Muscle of back (tissue), 13 donors: Measurements from ENCODE around the gene USP34. TPM values are rescaled to one million over a fixed set of nuclear protein-coding genes. Genes with fewer than 3 reads are reported as not detected.
"Not testable (repeated sequence)": the region's sequence is repeated elsewhere in the genome, so short reads cannot be mapped to it uniquely, and the experiment has no call there.

Experiments used
- DNase-seq, 3 donors: peaks; one replicate each; pipeline versions ENCODE4 v3.0.0 to v3.0.0-alpha.2; 2013
- long read RNA-seq, 9 donors: transcript quantifications; one replicate each; lab custom pipeline, GENCODE V29; 2026
- polyA plus RNA-seq, 10 donors: library from polyadenylated mRNA; unstranded; fragments of 120-200 nt; gene quantifications; one replicate each; pipeline ENCODE4 v1.2.1, GENCODE V29; 2013; ENCODE audit not compliant: insufficient read length in 10 of 10

Gene USP34, protein sequence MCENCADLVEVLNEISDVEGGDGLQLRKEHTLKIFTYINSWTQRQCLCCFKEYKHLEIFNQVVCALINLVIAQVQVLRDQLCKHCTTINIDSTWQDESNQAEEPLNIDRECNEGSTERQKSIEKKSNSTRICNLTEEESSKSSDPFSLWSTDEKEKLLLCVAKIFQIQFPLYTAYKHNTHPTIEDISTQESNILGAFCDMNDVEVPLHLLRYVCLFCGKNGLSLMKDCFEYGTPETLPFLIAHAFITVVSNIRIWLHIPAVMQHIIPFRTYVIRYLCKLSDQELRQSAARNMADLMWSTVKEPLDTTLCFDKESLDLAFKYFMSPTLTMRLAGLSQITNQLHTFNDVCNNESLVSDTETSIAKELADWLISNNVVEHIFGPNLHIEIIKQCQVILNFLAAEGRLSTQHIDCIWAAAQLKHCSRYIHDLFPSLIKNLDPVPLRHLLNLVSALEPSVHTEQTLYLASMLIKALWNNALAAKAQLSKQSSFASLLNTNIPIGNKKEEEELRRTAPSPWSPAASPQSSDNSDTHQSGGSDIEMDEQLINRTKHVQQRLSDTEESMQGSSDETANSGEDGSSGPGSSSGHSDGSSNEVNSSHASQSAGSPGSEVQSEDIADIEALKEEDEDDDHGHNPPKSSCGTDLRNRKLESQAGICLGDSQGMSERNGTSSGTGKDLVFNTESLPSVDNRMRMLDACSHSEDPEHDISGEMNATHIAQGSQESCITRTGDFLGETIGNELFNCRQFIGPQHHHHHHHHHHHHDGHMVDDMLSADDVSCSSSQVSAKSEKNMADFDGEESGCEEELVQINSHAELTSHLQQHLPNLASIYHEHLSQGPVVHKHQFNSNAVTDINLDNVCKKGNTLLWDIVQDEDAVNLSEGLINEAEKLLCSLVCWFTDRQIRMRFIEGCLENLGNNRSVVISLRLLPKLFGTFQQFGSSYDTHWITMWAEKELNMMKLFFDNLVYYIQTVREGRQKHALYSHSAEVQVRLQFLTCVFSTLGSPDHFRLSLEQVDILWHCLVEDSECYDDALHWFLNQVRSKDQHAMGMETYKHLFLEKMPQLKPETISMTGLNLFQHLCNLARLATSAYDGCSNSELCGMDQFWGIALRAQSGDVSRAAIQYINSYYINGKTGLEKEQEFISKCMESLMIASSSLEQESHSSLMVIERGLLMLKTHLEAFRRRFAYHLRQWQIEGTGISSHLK (N-terminal part only)
- polyA plus RNA-seq = 100 to 1,000 TPM in 3 of 10 donors, 10 to 100 TPM in 7; 63.1 to 109 (median 84.1) TPM
- long read RNA-seq, donor 1, partial matches to known transcripts = 5 of 5 reads
- long read RNA-seq, donor 1, other reads (novel, unspliced or antisense) = 0 of 5 reads
- long read RNA-seq, donor 2 = 0 reads
- long read RNA-seq, donor 3 = 0 reads
- long read RNA-seq, donor 4 = 0 reads
- long read RNA-seq, donor 5, partial matches to known transcripts = 9 of 9 reads
- long read RNA-seq, donor 5, other reads (novel, unspliced or antisense) = 0 of 9 reads
- long read RNA-seq, donor 6 = 0 reads
- long read RNA-seq, donor 7, partial matches to known transcripts = 7 of 8 reads
- long read RNA-seq, donor 7, other reads (novel, unspliced or antisense) = 0 of 8 reads
- long read RNA-seq, donor 8 = 0 reads
- long read RNA-seq, donor 9 = 0 reads

DNA sequence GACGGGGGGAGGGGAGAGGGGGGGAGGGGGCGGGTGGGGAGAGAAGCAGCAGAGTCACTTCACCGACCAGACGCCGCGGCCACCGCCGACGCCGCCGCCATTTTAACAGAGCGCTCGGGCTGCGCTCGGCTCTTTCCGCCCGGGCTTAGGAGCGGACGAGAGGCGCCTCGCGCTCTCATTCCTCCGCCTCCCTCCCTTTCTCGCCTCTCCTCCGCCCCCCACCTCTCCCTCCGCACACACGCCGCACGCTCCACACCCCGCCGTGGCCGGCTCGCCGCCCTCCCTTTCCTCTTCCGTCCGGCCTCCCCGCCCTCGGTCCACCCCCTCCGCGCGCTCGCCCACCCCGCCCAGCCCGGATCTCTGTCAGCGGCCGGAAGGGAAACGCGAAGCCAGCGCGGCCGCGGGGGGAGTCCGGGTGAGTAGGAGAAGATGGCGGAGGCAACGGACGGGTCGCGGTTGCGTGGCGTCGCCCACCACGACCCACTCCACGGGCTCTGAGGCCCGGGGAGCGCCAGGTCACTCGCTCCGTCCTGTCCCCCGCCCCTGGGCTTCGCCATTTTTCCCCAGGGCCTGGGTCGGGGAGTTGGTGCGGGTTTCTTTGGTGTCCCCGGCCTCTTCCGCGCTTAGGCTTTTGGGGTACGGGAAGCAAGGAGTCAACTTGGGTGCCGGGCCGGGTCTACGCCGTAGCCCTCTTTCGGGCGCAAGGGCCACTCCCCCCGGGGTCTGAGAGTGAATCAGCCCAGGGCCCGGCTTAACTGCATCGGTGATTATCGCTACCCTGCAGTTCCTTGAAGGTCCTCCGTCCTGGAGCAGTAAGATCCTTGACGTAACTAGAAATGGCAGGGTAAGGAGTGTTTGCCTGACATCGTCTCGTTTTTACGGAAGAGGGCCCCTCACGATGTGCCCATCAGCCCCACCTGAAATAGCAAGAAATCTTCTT is at the start of gene USP34:
Gene USP34, minus strand, starts transcription at position 123 of the 940 bp plus-strand sequence. CDS start 395 bp downstream, outside the sequence.
- peak; percentile 96 to 99 (median 97) for DNase-seq

DNA sequence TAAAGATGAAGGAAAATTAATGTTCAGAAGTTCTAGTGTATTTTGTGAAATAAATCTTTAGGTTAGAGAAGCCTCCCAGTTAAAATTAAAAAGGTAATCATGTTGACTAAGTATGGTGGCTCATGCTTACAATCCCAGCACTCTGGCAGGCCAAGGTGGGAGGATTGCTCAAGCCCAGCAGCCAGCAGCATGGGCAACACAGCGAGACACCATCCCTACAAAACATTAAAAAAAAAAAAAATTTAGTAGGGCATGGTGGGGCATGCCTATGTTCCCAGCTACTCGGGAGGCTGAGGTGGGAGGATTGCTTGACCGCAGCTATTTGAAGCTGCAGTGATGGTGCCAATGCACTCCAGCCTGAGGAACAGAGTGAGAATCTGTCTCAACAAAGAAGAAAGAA is 49.4 kb upstream of the USP34 start:
- no peak for DNase-seq

DNA sequence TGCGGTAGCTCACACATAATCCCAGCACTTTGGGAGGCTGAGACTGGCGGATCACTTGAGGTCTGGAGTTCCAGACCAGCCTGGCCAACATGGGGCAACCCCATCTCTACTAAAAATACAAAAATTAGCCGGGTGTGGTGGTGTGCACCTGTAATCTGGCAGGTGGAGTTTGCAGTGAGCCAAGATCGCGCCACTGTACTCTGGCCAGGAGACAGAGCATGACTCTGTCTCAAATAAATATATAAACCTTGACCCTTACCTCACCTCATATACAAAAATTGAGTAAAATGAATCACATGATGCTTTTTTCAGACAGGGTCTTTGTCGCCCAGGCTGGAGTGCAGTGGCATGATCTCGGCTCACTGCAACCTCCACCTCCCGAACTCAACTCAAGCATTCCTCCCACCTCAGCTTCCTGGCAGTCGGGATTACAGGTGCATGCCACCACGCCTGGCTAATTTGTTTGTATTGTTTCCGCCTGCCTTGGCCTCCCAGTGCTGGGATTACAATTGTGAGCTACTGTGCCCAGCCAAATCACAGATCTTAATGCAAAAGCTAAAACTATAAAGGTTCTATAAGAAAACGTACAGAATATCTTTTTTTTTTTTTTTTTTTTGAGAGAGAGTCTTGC is 42.0 kb upstream of the USP34 start:
- no peak for DNase-seq

DNA sequence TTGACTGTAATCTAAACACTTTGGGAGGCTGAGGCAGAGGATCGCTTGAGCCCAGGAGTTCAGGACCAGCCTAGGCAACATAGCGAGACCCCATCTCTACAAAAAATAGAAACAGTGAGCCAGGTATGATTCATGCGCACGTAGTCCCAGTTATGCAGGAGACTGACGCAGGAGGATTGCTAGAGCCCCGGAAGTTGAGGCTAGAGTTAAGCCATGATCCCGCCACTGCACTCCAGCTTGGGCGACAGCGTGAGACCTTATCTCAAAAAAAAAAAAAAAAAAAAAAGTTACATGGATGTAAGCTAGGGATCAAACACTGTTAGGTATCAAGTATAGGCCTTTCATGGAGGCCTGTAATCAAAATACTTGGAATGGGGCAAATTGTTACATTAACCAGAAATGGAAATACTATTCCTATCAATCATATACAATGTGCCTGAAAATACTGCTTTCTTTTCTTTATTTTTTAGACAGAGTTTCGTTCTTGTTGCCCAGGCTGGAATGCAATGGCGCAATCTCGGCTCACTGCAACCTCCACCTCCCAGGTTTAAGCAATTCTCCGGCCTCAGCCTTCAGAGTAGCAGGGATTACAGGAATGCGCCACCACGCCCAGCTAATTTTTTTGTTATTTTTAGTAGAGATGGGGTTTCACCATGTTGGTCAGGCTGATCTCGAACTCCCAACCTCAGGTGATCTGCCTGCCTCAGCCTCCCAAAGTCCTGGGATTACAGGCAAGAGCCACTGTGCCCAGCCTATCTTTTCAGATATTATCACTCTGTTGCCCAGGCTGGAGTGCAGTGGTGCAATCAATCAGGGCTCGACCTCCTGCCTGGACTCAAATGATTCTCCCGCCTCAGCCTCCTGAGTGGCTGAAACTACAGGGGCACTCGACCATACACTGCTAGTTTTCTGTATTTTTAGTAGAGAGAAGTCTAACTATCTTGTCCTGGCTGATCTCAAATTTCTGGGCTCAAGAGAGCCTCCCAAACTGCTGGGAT is 40.1 kb upstream of the USP34 start:
- DNase-seq = no peak

DNA sequence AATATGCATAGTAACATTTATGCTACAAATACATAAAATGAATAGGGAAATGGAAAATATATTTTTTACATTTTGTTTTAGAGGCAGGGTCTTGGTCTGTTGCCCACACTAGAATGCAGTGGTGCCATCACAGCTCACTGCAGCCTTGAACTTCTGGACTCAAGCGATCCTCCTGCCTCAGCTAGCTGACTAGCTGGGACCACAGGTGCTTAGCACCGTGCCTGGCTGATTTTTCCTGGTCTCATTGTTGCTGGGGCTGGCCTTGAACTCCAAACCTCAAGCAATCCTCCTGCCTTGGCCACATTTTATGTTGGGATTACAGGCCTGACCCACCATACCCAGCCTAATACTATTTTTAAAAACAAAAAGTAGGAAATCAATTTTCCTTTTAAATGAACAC is 34.1 kb upstream of the USP34 start:
- DNase-seq = no peak

DNA sequence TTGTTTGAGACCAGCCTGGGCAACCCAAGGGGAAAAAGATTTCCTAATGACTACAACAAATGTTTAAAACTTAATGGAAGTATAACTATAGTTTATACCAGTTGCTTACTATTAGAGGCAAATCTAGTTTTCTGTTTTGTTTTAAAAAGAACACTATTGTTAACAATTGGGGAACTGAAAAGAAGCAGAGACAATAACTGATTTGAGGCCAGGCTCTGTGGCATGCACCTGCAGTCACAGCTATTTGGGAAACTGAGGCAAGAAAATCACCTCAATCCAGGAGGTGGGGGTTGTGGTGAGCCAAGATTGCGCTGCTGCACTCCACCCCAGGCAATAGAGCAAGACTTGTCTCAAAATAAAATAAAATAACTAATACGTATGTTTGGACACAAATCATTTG is 28.2 kb upstream of the USP34 start:
- DNase-seq = no peak

DNA sequence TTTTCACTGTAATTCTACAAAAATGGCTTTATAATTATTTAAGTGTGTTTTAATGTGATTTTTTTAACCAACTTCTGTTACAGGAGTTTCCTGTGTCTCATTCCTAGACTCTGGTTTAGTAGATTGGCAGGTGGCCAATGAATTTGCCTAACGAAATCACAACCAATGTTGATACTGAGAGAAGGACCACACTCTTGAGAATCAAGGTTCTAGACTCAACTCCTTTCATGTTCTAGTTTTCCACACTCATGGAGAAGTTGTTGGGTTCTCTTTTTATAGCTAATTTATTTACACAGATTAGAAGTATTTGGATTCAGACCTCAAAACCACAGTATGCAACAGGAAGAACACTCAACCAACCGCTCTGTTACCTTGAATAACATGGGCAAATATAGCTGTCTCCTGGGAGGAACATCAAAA is 22.6 kb upstream of the USP34 start:
- no peak for DNase-seq

DNA sequence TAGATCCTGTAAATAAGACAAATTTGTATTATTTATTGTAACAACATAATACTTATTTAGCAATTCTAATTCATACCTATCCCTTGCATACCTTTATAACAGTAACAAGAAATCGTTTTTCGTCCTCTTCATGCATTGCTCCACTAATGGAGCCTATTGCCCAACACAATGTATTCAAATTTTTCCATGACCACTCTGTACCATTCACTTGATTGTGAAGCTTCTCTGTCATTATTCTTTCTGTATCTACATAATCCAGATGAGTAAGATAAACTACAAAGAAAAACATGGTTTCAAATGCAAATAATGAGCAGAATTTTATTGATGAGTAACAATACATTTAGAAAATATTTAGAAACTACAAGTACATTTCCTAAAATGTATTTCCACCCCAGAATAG is 21.6 kb upstream of the USP34 start:
- no peak for DNase-seq

DNA sequence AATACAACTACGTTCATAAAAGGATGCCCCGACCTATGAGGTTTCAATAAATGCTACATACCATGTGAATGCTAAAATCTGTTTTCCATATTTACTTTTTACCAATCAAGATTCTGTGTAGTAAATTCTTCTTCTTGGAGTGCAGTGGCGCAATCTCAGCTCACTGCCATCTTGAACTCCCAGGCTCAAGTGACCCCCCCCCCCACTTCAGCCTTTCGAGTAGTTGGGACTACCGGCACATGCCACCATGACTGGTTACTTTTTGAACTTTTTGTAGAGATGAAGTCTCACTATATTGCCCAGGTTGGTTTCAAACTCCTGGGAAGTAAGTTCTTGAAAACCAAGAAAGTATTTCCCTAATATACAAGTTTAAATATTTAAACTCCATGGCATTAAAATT is 14.4 kb upstream of the USP34 start:
- no peak for DNase-seq

DNA sequence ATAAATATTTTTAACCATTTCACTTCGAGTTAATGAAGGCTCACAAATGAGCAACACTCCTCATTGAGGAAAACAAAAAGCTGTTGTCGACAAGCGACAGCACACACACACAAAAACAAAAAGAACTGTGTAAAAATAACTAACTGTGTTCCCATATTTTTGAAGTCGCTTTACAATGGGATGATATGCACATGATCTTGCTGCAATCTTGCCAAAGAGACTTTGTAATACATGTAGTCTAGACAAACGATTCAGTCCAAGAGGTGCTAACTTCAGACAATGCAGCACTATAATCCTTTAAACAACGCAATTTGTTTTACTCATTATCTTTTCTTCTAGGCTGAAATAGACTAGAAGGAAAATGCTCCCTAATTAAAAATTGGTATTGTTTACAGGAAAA is 7.2 kb upstream of the USP34 start:
- no peak for DNase-seq

DNA sequence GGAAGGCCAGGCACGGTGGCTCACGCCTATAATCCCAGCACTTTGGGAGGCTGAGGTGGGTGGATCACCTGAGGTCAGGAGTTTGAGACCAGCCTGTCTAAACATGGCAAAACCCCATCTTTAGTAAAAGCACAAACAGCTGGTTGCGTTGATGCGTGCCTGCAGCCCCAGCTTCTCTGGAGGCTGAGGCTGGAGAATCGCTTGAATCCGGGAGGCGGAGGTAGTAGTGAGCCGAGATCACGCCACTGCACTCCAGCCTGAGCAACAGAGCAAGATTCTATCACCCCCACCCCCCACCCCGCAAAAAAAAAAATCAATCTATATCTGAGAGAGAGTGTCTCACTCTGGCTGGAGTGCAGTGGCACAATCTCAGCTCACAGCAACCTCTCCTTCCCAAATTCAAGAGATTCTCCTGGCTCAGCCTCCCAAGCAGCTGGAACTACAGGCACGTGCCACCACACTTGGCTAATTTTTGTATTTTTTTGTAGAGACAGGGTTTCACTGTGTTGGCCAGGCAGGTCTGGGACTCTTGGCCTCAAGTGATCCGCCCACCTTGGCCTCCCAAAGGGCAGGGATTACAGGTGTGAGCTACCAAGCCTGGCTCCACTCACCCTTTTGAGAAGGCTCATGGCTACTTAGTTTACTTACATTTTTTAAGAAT is 6.2 kb upstream of the USP34 start:
- DNase-seq = not testable (repeated sequence)

DNA sequence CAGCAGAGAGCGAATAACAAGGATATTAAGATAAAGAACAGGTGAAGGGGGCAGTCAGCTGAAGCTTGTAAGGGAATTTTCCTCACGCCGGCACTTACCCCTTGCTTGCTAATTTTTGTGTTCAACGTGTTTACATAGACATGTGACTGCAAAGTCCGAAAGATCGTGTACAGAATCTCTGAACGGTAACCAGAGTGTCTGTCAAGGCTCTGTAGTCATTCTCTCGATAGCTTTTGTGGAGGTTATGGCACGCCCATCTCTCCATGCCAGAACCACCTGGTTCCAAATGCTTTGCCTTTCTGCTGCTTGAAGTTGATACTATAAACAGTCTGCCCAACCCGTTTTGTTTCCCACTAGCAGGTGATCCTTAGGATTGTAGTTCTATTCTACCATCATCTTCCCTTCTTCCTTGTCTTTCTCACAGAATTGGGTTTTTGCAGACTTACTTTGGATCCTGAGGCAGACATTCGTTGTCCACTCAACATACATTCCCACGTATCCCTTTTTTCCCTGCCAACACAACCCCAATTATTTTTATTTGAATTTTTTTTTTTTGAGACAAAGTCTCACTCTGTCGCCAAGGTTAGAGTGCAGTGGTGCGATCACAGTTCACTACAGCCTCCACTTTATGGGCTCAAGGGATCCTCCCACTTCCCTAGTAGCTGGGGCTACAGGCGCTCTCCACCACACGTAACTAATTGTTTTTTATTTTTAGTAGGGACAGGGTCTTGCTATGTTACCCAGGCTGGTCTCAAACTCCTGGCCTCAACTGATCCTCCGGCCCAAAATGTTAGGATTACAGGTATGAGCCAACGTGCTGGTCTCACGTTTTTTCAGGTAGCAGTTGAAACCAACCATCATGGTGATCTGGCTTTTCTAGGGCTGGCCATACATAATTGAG is 1.3 kb upstream of the USP34 start:
- DNase-seq = peak in 1 of 3 donors; percentile 36

DNA sequence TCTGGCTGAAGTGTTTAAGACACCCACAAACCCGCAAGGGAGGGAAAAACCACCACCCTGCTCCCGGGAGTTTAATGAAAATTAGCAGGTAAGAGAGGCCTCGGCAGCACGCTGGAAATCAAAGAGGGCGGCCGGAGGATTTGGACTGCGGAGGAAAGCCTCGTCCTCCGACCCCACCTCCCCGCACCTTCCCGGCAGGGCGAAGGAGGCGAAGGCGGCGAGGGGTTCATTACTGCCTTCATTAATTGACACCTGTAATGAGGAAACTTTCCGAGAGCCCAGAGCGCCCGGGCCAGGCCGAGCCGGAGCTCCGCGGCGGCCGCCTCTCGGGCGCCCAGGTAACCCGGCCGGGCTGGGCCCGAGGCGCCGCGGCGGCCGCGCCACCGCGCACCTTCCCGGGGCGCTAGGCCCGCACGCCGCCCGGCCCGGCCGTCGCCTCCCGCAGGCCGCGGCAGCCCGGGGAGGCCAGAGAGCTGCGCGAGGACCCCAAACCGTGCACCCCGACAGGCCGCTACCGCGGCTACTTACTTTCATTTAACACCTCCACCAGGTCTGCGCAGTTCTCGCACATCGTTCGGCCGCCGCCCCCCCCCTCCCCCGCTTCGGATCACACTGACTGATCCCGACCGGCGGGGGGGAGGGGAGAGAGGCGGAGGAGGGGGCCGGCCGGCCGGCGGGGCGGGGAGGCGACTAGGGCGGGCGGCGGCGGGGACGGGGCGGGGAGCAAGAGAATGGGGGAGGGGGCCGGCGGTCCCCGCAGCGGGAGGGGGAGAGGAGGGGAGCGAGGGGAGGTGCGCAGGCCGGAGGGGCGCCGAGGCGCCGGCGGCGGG is 550 bp downstream of the USP34 start:
- DNase-seq = peak; percentile 77 to 91 (median 85)

DNA sequence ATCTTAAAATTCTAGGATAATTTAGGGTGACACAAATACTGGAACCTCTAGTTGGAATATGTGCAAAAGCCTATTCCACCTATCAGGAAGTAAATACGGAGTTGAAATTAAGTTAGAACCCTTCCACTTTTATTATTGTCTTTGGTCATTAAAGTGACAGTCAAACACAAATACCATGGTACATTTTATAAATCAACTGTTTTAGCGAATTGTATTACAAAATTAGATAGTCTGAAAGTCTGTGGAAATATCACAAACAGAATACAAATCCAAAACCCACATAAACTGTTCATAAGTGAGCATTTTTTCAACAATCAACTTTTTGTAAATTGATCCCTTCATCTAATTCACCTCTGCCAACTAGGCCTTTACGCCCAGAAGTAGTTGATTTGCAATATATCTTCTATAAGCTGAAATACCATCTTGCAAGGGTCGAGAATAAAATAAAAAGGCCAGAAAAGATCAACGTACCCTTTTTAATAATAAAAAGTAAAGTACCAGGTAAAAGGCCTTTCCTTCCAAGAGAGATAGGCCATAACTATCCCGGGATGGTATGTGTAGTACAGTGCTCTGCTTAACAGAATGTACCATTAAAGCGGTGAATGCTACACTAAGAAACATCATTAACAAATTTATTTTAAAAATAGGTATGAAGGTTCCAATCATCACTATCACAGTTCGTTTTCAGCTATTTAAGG is 1.3 kb downstream of the USP34 start:
- no peak for DNase-seq

DNA sequence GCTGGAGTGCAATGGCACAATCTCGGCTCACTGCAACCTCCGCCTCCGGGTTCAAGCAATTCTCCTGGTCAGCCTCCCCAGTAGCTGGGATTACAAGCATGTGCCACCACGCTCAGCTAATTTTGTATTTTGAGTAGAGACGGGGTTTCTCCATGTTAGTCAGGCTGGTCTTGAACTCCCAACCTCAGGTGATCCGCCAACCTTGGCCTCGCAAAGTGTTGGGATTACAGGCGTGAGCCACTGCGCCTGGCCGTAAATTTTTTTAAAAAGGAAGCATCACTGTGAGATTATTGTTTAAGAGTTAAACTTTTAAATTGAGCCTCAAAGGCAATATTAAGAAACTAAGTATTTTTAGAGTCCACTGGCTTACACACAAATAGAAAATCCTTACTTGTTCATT is 2.7 kb downstream of the USP34 start:
- not testable (repeated sequence) for DNase-seq
